Caki2 (cell line): ENCODE measurements around the gene WWC2. TPM values are rescaled to one million over a fixed set of nuclear protein-coding genes. Genes with fewer than 3 reads are reported as not detected.
"Not testable (repeated sequence)": the region's sequence is repeated elsewhere in the genome, so short reads cannot be mapped to it uniquely, and the experiment has no call there.

Source experiments
- DNase-seq: peaks from one replicate; pipeline ENCODE4 v3.0.0-alpha.2; 2015; ENCODE audit warnings: low read depth
- in situ Hi-C: cut with HindIII; loops from 2 replicates; pipeline ENCODE4 v1.10.0; 2016; ENCODE audit warnings: low sequenced_read_pairs, low pct_unique_long_range_greater_than_20kb, mixed read lengths
- total RNA-seq: library from RNA; depleted of rRNA; stranded (reverse); fragments of >200 nt; shearing (Covaris generic); gene quantifications from 2 replicates; pipeline ENCODE4 v1.2.3, GENCODE V29; 2014; ENCODE audit warnings: low replicate concordance

The WWC2 gene
- total RNA-seq, 1 experiment from 2014 or later: 8.3 TPM

DNA sequence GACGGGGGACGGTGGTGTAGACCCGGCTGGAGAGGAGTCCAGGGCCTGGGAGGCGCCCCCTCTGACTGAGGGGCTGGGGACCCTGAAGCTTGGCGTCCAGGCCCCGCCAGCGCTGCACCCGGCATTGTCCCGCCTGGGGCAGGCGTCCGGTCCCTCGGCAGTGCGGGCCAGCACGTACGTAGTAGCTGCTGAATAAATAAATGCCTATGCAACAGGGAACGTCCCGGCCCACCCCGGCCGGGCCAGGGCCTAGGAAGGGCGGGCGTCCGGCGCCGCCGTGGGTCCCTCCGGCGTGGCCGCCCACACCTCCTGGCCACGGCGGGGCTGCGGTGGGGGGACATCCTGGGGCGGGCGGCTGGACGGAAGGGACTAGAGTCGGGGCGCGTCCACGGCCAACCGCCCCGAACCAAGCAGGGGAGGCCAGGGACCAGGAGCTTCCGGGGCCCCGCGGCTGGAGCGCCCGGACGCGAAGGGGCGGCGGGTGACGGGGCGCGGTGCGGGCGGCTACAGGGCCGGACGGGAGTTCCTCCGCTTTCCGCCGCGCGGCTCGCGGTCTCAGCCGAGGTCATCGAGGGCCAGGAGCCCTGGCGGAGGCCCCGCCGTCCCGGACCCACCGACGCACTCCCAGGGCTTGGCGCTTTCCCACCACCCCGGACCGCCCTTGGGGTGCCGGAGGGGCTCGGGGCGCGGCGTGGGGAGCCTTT lies 886 bp upstream of the WWC2 start:
- DNase-seq: no peak
- in situ Hi-C loops: no loop called here

- in situ Hi-C loops: no loop called here
- DNase-seq: peak; percentile 31
Observed at GRCh38 chr4:183099537-183100297, 660 bp downstream of the WWC2 start.

GRCh38 chr4:183100298-183100599 lies 1.2 kb downstream of the WWC2 start:
- no peak for DNase-seq
- in situ Hi-C loops: no loop called here

DNA sequence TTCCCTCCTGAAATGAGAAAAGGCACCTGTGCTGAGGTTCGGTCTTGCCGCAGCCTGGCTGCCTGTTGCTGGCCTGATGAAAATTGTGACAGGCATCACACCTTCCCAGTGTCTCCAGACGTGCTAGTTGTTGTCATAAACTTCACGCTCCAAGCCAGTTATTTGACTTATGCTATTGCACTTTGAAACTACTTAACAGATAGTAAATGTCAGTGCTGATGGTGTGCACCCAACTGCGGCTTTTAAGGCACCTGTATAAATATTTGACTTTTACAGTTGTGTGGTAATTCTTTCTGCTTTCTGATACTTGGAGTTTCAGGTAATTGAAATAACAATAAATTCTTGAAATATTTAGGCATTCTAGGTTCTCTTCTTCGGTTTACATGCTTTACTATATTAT lies 1.8 kb downstream of the WWC2 start:
- no peak for DNase-seq
- in situ Hi-C loops: no loop called here

- in situ Hi-C loops: no loop called here
- no peak for DNase-seq
Observed at GRCh38 chr4:183101956-183102480, 3.0 kb downstream of the WWC2 start.

- in situ Hi-C loops: no loop called here
Observed at GRCh38 chr4:183105092-183105491, 6.0 kb downstream of the WWC2 start.

GRCh38 chr4:183106839-183107238 lies 7.8 kb downstream of the WWC2 start:
- DNase-seq: no peak
- in situ Hi-C loops: no loop called here

More at GRCh38 chr4:183105092-183105491, 6.0 kb downstream of the WWC2 start:
- DNase-seq: no peak

GRCh38 chr4:183107891-183108459 lies 8.9 kb downstream of the WWC2 start:
- in situ Hi-C loops: no loop called here

DNA sequence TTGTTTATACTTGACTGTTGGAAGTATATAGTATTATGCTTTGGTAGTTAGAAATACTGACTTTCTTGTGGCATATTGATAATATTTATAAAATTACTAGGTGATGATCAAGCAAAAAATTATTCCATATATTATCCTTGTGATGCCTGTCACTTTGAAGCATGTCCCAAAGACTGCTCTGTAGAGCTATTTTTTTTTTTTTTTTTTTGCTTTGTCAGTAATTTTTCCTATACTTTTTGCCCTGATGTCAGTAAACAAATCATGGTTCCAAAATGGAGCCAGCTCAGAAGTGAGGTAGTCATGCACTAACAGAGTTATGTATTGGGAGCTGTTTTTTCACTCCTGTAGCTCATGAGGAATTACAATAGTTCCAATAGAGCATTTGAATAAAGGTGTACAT lies 11.2 kb downstream of the WWC2 start:
- DNase-seq: no peak
- in situ Hi-C loops: no loop called here

More at GRCh38 chr4:183107891-183108459, 8.9 kb downstream of the WWC2 start:
- DNase-seq: no peak

- no peak for DNase-seq
- in situ Hi-C loops: no loop called here
Observed at GRCh38 chr4:183111452-183111885, 12.4 kb downstream of the WWC2 start.

DNA sequence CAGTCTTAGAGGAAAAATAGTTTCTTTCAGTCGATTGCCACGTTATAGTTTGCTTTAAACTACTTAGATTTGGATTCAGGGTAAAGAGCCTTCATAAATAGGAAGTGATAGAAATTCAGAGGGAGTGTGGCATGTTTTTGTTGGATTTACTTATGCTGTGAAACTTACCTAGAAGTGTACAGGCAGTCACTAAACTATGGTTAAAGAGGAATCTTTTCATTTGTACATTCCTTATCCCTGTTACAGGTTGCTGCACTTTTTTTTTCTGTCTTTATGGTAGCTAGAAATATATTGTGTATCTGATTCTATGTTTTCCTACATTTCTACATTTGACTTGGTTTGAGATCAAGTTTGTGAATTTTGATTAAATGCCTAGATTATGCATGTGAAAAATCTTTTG lies 19.1 kb downstream of the WWC2 start:
- in situ Hi-C loops: no loop called here
- peak; percentile 21 for DNase-seq

GRCh38 chr4:183118585-183118984 lies 19.5 kb downstream of the WWC2 start:
- in situ Hi-C loops: no loop called here
- peak; percentile 87 for DNase-seq

DNA sequence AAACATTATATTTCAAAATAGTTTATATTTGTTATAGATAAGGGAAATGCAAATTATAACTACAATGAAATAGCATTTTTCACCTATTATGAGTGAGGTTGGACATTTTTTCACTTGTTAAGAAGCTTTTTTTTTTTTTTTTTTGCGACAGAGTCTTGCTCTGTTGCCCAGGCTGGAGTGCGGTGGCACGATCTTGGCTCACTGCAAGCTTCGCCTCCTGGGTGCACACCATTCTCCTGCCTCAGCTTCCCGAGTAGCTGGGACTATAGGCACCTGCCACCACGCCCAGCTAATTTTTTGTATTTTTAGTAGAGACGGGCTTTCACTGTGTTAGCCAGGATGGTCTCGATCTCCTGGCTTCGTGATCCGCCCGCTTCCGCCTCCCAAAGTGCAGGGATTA lies 22.6 kb downstream of the WWC2 start:
- in situ Hi-C loops, DNase-seq: not testable (repeated sequence)

DNA sequence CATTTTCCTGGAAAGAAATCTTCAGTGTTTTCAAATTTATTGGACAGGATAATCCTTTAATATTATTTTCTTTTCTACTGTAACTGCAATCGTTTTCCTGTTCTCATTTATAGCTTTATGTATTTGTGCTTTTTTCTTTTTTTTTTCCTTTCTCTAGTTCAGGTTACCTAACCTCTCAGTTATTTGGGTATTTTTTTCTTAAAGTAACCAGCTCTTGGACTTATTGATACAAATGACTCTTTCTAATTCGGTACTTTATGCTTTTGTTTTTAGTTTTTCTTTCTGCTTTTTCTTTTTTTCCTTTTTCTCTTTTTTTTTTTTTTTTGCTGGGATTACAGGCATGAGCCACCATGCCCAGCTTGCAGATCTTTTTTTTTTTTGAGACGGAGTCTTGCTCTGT lies 25.2 kb downstream of the WWC2 start:
- DNase-seq: no peak
- in situ Hi-C loops: no loop called here

GRCh38 chr4:183124865-183125264 lies 25.8 kb downstream of the WWC2 start:
- in situ Hi-C loops: no loop called here

DNA sequence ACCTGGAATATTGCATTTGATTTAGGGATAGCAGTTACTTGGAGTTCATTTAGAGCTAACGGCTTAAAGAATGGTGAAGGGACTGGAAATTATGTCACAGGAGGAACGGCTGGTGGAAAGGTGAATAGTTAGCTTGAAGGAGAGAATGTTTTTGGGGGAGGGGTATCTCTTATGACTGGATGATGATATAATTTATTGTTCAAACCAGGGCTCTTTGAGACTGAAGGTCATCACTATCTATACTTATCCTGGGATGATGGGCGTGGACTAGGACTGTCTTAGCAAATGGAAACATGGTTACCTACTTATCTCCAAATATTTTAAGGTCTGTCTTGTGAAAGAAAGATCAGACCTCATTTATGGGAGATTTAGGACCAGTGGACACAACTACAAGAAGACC lies 30.1 kb downstream of the WWC2 start:
- in situ Hi-C loops: no loop called here
- DNase-seq: no peak

More at GRCh38 chr4:183124865-183125264, 25.8 kb downstream of the WWC2 start:
- DNase-seq: no peak

DNA sequence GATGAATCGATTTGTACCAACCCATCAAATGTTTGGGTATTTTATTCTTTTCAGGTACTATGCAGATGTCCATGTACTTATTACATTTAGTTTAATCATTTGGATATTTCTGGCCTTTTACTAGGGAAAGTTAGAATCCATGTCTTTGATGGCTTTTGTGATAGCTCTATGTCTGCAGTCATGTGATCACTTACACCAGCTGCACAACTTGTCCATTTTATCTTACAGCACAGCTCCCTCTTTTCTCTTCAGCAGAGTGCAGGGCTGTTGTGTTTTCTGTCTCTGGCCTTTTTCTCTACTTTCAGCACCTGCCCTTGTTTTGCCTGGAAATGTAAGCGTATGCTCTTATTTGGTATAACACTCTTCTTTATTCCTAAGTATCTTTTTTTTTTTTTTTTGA lies 30.6 kb downstream of the WWC2 start:
- in situ Hi-C loops: no loop called here
- DNase-seq: peak; percentile 47

- in situ Hi-C loops: no loop called here
- DNase-seq: peak; percentile 69
Observed at GRCh38 chr4:183130328-183131155, 31.5 kb downstream of the WWC2 start.
